ENCODE measurements around the gene CHGA.

Gene CHGA

DNA sequence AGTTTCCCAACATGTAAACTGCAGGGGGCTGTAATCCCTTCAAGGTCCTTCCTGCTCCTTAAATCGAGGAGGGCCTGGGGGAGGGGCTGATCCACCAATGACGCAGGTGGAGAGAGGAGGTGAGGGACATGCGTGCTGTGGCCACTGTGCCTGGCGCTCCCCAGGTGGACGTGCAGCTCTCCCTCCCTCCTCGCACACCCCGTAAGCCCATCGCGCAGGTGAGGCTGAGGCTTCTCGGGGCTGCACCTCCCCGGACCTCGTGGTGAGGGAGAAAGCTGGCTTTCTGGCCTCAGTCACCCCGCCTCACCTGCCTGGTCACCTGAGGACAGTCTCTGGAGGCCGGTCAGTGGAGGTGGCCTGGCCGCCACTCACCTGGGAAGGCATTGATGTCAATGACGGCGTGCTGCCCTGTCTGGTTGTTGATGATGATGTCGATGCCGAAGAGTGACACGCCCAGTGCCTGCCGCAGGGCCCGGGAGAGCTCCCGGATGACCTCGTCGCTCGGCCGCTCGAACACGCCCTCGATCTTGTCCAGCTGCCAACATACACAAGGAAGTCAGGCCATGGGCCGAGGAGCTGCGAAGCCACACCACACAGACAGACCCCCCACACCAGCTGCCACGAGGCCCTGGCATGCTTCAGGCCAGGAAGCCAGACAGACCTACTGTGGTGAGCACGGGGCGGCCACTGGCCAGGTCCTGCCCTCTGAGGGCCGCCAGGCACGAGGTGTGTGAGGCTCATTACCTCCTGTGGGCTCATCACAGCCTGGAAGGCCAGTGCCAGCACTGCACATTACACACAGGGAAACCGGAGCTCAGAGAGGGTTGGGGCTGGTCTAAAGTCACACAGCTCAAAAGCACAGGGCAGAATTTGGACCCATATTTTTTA lies 23.3 kb downstream of the CHGA start:
- peak overlapping the region; percentile 30; the same call in 1 of the 2 replicates for H3K27ac ChIP-seq
- TF ChIP-seq, protein P1, sequence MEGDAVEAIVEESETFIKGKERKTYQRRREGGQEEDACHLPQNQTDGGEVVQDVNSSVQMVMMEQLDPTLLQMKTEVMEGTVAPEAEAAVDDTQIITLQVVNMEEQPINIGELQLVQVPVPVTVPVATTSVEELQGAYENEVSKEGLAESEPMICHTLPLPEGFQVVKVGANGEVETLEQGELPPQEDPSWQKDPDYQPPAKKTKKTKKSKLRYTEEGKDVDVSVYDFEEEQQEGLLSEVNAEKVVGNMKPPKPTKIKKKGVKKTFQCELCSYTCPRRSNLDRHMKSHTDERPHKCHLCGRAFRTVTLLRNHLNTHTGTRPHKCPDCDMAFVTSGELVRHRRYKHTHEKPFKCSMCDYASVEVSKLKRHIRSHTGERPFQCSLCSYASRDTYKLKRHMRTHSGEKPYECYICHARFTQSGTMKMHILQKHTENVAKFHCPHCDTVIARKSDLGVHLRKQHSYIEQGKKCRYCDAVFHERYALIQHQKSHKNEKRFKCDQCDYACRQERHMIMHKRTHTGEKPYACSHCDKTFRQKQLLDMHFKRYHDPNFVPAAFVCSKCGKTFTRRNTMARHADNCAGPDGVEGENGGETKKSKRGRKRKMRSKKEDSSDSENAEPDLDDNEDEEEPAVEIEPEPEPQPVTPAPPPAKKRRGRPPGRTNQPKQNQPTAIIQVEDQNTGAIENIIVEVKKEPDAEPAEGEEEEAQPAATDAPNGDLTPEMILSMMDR (IDR thresholded peaks at IDR 0.05): no peak
- no peak for TF ChIP-seq ZFX (IDR thresholded peaks at IDR 0.05; ENCODE audit: borderline replicate concordance)

DNA sequence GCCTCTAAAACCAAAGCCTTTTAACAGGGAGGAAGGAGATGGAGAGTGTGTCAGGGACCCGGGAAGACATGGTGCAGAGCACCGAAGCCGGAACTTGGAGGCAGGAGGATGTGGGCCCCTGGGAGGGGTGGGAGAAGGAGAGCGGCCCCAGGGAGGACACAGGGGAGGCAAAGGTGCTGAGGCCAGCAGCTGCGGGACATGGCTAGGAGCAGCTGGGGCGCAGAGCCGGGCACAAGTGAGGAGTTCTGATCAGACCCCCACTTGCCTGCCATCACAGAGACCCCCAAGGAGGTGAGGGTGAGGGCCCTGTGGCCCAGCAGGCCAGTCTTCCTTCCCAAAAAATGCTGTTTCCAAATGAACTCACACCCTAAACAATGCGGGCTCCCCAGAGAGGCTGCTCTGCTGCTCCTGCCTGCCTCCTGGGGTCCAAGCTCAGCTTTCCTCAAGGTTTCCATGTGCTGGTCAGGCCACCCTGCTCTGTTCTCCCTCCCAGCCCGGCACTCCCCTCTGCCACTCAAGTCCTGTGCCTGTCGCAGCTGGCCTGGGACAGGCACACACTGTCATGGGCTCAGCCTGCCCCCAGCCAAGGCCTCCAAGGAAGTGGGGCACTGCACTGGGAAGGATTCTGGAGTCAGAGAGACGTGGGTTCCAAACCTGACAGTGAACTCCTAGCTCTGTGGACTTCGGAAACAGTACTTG lies 24.0 kb downstream of the CHGA start:
- peak overlapping the region; percentile 30; the same call in 1 of the 2 replicates for H3K27ac ChIP-seq
- TF ChIP-seq ZFX (IDR thresholded peaks at IDR 0.05; ENCODE audit: borderline replicate concordance): no peak
- TF ChIP-seq, protein P1 (IDR thresholded peaks at IDR 0.05): no peak

DNA sequence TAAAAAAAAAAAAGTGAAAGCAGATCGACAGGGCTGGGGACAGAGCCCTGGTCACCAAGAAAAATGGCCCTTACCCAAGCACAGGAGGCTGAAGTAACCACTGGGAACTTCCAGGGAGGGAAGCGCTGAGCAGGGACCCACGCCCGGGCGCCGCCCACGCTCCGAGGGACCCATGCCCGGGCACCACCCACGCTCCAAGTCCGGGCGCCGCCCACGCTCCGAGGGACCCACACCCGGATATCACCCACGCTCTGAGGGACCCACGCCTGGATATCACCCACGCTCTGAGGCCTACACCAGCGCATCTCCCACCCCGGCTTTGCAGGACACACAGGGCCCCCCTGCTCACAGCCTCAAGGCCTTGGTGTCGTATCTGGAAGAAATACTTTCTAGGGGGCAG lies 25.7 kb downstream of the CHGA start:
- no peak for TF ChIP-seq ZFX (IDR thresholded peaks at IDR 0.05; ENCODE audit: borderline replicate concordance)
- TF ChIP-seq, protein P1 (IDR thresholded peaks at IDR 0.05): no peak
- no peak overlapping the region for H3K27ac ChIP-seq

DNA sequence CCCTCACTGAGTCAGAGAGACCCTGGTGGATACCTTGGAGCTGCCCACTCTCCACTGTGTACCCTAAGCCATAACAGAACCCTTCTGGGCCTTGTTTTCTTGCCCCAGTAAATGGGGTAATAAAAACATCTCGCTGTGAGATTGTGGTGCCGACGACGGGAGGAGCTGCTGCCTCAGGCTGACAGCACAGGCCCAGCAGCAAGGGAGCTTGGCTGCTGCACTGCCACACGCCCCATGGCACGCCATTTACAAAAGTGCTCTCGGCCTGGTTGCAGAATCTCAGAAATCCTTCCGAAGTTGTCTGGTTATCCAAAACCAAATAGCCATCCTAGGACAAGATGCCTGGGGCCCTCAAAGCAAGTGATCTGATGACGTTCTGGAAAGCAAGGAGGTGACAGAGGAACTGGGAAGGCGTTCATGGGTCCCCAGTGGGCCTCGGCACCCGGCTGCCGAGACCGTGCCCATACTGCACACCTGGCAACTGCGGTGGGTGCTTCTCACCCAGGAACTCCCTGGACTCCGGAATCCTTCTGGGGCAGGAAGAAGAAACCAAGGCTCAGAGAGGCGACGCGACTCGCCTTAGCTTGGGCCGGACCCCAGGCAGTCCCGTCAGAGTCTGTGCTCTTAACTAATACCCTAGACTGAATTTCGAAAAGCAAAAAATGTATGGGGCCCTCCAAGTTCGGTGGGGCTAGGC lies 26.7 kb downstream of the CHGA start:
- TF ChIP-seq, protein P1 (IDR thresholded peaks at IDR 0.05): no peak
- TF ChIP-seq ZFX (IDR thresholded peaks at IDR 0.05; ENCODE audit: borderline replicate concordance): no peak
- H3K27ac ChIP-seq: no peak overlapping the region

DNA sequence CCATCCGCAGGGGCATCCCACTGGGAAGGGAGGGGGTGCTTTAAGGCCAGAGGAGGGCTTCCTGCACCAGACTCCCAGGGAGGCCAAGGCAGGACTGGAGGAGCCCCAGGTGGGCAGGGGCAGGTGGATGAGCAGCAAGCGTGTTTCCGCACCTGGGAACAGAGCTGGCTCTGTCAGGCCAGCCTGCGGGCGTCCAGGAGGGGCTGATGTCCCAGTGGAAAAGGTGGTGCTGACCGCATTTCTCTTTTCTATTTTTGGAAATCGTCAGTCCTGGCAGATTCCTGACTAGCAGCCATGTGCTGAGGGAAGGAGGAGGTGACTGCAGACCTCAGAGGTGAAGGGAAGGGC lies 27.2 kb downstream of the CHGA start:
- TF ChIP-seq ZFX (IDR thresholded peaks at IDR 0.05; ENCODE audit: borderline replicate concordance): no peak
- TF ChIP-seq, protein P1 (IDR thresholded peaks at IDR 0.05): no peak

DNA sequence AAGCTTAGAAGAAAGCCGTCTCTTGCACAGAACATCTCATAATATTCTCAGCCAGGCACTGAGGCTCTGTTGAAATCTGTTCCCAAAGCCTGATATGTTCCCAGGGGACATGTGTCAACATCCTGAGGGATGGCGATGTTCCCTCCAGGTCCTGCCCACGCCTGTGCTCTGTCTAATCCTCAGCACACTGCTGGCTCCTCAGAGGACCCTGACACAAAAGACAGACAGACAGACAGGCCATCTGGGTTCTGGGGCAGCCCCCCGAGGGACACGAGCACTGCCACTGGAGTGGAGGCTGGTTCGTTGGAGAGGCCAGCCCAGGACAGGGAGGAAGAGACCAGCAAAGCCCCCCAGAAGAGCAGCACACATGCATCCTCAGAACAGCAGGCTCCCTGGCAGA lies 27.8 kb downstream of the CHGA start:
- no peak for TF ChIP-seq ZFX (IDR thresholded peaks at IDR 0.05; ENCODE audit: borderline replicate concordance)
- TF ChIP-seq, protein P1 (IDR thresholded peaks at IDR 0.05): no peak
- H3K27ac ChIP-seq: no peak overlapping the region

More for the DNA sequence above, 27.2 kb downstream of the CHGA start:
- H3K27ac ChIP-seq: no peak overlapping the region
